BJ (cell line): ENCODE measurements around the gene ESPNL. TPM values are rescaled to one million over a fixed set of nuclear protein-coding genes. Genes with fewer than 3 reads are reported as not detected.

Experiments
- CTCF ChIA-PET: fragments of 350-600 bp; formaldehyde crosslinking; extraction: SDS; loops from one replicate; lab custom pipeline; 2021; ENCODE audit warnings: antibody characterized with exemption, inconsistent platforms; lab: Yijun Ruan, JAX
- POLR2A ChIA-PET: fragments of 300-600 bp; sonication (Branson Sonifier 250); formaldehyde crosslinking; extraction: SDS; loops from one replicate; lab custom pipeline; 2021; ENCODE audit warnings: antibody characterized with exemption; lab: Charles Lee
- DNase-seq: peaks from one replicate; pipeline ENCODE4 v3.0.0-alpha.2; 2011; ENCODE audit warnings: low read depth
- H3K27me3 ChIP-seq: 2 replicates; pipeline ENCODE4 v1.6.0; 2011; ENCODE audit warnings: low read length; ENCODE audit not compliant: control insufficient read depth, insufficient read depth
- H3K36me3 ChIP-seq: 2 replicates; pipeline ENCODE4 v1.5.1; 2011; ENCODE audit warnings: low read length; ENCODE audit not compliant: control insufficient read depth, insufficient read depth
- H3K4me3 ChIP-seq: 2 replicates; pipeline ENCODE4 v1.5.1; 2011; ENCODE audit warnings: low read depth, mild to moderate bottlenecking, control low read depth, low read length
- CTCF ChIP-seq: IDR thresholded peaks from 2 replicates; pipeline ENCODE4 v1.5.1; 2011; ENCODE audit warnings: low read depth, mild to moderate bottlenecking, control low read depth, inconsistent platforms, low read length, moderate library complexity; ENCODE audit not compliant: insufficient read depth
- polyA plus RNA-seq: library from polyadenylated mRNA; depleted of rRNA; stranded (reverse); fragments of >200 nt; gene quantifications from 2 replicates; pipeline ENCODE4 v1.2.3, GENCODE V29; 2011

ESPNL gene
- polyA plus RNA-seq, 1 experiment: 2.1 TPM

- Histone ChIP-seq H3K4me3 (no peak overlapping the region), H3K27me3 (no peaks in the 10 kb centered on the region), H3K36me3 (peaks cover 3% of the 10 kb centered on the region; the same call in 1 of the 2 replicates)
- TF ChIP-seq CTCF: no peak
- no peak for DNase-seq
- ChIA-PET POLR2A (no interaction called here), CTCF (no interaction called here)
Measured at GRCh38 chr2:238069021-238069709, 31.0 kb upstream of the ESPNL start.

GRCh38 chr2:238069877-238070276, 30.3 kb upstream of the ESPNL start:
- TF ChIP-seq CTCF: no peak
- H3K27me3 ChIP-seq: no peaks in the 10 kb centered on the region
- no peak for DNase-seq
- no peak overlapping the region for H3K4me3 ChIP-seq
- ChIA-PET POLR2A (no interaction called here), CTCF (no interaction called here)
- H3K36me3 ChIP-seq: peaks cover 3% of the 10 kb centered on the region; the same call in 1 of the 2 replicates

- DNase-seq: peak; percentile 11
- ChIA-PET POLR2A (no interaction called here), CTCF (no interaction called here)
- H3K36me3 ChIP-seq: no peaks in the 10 kb centered on the region
- H3K4me3 ChIP-seq: no peak overlapping the region
- TF ChIP-seq CTCF: no peak
- H3K27me3 ChIP-seq: no peaks in the 10 kb centered on the region
Measured at GRCh38 chr2:238075397-238075796, 24.7 kb upstream of the ESPNL start.

- DNase-seq: no peak
- CTCF ChIA-PET: interaction anchor here (1.0 kb wide), 1 partner anchor 10 kb away, joined by 3 read pairs; no protein-coding TSS in a partner anchor
- POLR2A ChIA-PET: no interaction called here
- H3K4me3 ChIP-seq: no peak overlapping the region
- H3K27me3 ChIP-seq: no peaks in the 10 kb centered on the region
- TF ChIP-seq CTCF: no peak
- H3K36me3 ChIP-seq: peaks cover 2% of the 10 kb centered on the region; the same call in 1 of the 2 replicates
Measured at GRCh38 chr2:238077292-238077691, 22.8 kb upstream of the ESPNL start.

- Histone ChIP-seq H3K36me3 (peaks cover 3% of the 10 kb centered on the region), H3K27me3 (no peaks in the 10 kb centered on the region), H3K4me3 (no peak overlapping the region)
- ChIA-PET CTCF (no interaction called here), POLR2A (no interaction called here)
- TF ChIP-seq CTCF: no peak
- DNase-seq: no peak
Measured at GRCh38 chr2:238079874-238080327, 20.2 kb upstream of the ESPNL start.
